MM.1S (cell line): ENCODE results near the gene IPO9.

Experiments
- DNase-seq: peaks from one replicate; pipeline ENCODE4 v3.0.0-alpha.2; 2015
- H2AFZ ChIP-seq: fragments of 300-600 bp; sonication (generic); 2 replicates; pipeline ENCODE4 v1.6.0; 2016; ENCODE audit warnings: antibody characterized with exemption, low read length
- H3F3A ChIP-seq: fragments of 300-600 bp; sonication (generic); 2 replicates; pipeline ENCODE4 v1.6.1; 2016; ENCODE audit warnings: mild to moderate bottlenecking, antibody characterized with exemption, low read length, moderate library complexity, mixed read lengths; ENCODE audit not compliant: insufficient read depth
- H3K27ac ChIP-seq: fragments of 300-600 bp; sonication (generic); 2 replicates; pipeline ENCODE4 v1.5.1; 2016; ENCODE audit warnings: mild to moderate bottlenecking, low read length
- H3K27me3 ChIP-seq: fragments of 300-600 bp; sonication (generic); replicated peaks from 2 replicates; pipeline ENCODE4 v1.6.0; 2016; ENCODE audit warnings: low read length; ENCODE audit not compliant: insufficient read depth
- H3K36me3 ChIP-seq: fragments of 300-600 bp; sonication (generic); replicated peaks from 2 replicates; pipeline ENCODE4 v1.6.1; 2016; ENCODE audit warnings: mild to moderate bottlenecking, low read length, mixed read lengths; ENCODE audit not compliant: insufficient read depth
- H3K4me1 ChIP-seq: fragments of 300-600 bp; sonication (generic); 2 replicates; pipeline ENCODE4 v1.6.1; 2016; ENCODE audit warnings: low read length, mixed read lengths
- H3K4me2 ChIP-seq: fragments of 300-600 bp; sonication (generic); 2 replicates; pipeline ENCODE4 v1.6.0; 2016; ENCODE audit warnings: low read depth, low read length
- H3K4me3 ChIP-seq: fragments of 300-600 bp; sonication (generic); 2 replicates; pipeline ENCODE4 v1.5.1; 2016; ENCODE audit warnings: low read length, mixed read lengths
- H3K79me2 ChIP-seq: fragments of 300-600 bp; sonication (generic); 2 replicates; pipeline ENCODE4 v1.6.1; 2016; ENCODE audit warnings: mixed run types, low read length, mixed read lengths
- H3K9ac ChIP-seq: fragments of 300-600 bp; sonication (generic); 2 replicates; pipeline ENCODE4 v1.6.1; 2016; ENCODE audit warnings: low read length, mixed read lengths
- H3K9me2 ChIP-seq: fragments of 300-600 bp; sonication (generic); replicated peaks from 2 replicates; pipeline ENCODE4 v1.6.1; 2016; ENCODE audit warnings: mild to moderate bottlenecking, low read length, mixed read lengths; ENCODE audit not compliant: insufficient read depth
- H3K9me3 ChIP-seq: fragments of 300-600 bp; sonication (generic); replicated peaks from 2 replicates; pipeline ENCODE4 v1.6.1; 2016; ENCODE audit warnings: mild to moderate bottlenecking, low read length, mixed read lengths; ENCODE audit not compliant: insufficient read depth
- H4K20me1 ChIP-seq: fragments of 300-600 bp; sonication (generic); 2 replicates; pipeline ENCODE4 v1.6.1; 2016; ENCODE audit warnings: mild to moderate bottlenecking, low read length, moderate library complexity, mixed read lengths; ENCODE audit not compliant: insufficient read depth
- EZH2 ChIP-seq: fragments of 300-600 bp; sonication (generic); optimal IDR thresholded peaks from 2 replicates; pipeline ENCODE3; 2017; ENCODE audit warnings: low read depth, mild to moderate bottlenecking, antibody characterized with exemption, low read length, mixed read lengths
- EZH2phosphoT487 ChIP-seq: fragments of 300-600 bp; sonication (generic); IDR thresholded peaks from 2 replicates; pipeline ENCODE4 v1.6.1; 2018; ENCODE audit warnings: antibody characterized with exemption, low read length
- TF ChIP-seq, protein P1 (sequence below): fragments of 300-600 bp; sonication (generic); IDR thresholded peaks from 2 replicates; pipeline ENCODE4 v1.5.1; 2016; ENCODE audit warnings: antibody characterized with exemption, low read length, mixed read lengths

Gene IPO9

DNA sequence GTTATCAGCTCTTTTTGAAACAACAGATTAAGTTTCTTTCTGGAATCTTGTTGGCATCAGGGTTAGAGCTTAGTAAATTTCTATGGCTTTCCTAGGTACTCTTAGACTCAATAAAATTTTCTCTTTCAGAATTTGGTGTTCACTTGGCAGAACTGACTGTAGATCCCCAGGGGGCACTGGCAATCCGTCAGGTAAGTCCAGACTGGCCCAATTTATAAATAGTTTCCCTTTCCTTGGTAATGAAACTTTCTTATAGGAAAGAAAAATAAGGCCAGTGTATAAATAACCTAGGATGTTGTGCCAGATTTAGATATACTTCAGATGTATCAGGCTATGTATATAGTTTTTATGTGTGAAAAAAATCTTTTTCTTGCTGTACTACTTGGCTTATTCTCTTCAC is 18.2 kb downstream of the IPO9 start:
- peaks cover 22% of the 10 kb centered on the region for H3K36me3 ChIP-seq
- no peaks in the 10 kb centered on the region for H3F3A ChIP-seq
- no peak overlapping the region for H3K27ac ChIP-seq
- no peak overlapping the region for H3K9ac ChIP-seq
- peaks cover 88% of the 10 kb centered on the region for H3K79me2 ChIP-seq
- H3K27me3 ChIP-seq, result no peaks in the 10 kb centered on the region
- no peak overlapping the region for H3K4me3 ChIP-seq
- peaks cover 35% of the 10 kb centered on the region for H4K20me1 ChIP-seq
- DNase-seq, result no peak
- TF ChIP-seq, protein P1, sequence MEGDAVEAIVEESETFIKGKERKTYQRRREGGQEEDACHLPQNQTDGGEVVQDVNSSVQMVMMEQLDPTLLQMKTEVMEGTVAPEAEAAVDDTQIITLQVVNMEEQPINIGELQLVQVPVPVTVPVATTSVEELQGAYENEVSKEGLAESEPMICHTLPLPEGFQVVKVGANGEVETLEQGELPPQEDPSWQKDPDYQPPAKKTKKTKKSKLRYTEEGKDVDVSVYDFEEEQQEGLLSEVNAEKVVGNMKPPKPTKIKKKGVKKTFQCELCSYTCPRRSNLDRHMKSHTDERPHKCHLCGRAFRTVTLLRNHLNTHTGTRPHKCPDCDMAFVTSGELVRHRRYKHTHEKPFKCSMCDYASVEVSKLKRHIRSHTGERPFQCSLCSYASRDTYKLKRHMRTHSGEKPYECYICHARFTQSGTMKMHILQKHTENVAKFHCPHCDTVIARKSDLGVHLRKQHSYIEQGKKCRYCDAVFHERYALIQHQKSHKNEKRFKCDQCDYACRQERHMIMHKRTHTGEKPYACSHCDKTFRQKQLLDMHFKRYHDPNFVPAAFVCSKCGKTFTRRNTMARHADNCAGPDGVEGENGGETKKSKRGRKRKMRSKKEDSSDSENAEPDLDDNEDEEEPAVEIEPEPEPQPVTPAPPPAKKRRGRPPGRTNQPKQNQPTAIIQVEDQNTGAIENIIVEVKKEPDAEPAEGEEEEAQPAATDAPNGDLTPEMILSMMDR, result no peak
- TF ChIP-seq EZH2 (no peak), EZH2phosphoT487 (no peak)
- H3K9me3 ChIP-seq, result no peaks in the 10 kb centered on the region
- no peaks in the 10 kb centered on the region for H3K9me2 ChIP-seq
- no peaks in the 10 kb centered on the region for H3K4me1 ChIP-seq
- no peak overlapping the region for H3K4me2 ChIP-seq
- H2AFZ ChIP-seq, result no peak overlapping the region

DNA sequence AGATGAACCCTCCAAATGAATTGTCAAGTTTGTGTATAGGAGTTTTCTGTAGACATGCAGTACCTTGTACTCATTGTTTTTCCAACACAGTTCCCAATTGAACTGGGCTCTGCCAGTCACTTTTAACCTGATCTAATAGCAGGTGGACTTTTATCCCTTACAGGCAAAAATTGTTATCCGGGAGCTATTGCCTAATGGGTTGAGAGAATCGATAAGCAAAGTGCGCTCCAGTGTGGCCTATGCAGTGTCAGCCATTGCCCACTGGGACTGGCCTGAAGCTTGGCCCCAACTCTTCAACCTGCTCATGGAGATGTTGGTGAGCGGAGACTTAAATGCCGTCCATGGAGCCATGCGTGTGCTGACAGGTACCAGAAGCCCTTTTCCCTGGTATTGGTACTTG is 19.3 kb downstream of the IPO9 start:
- Histone ChIP-seq H3K79me2 (peaks cover 77% of the 10 kb centered on the region), H3K27ac (no peak overlapping the region), H3K9ac (no peak overlapping the region), H4K20me1 (peaks cover 25% of the 10 kb centered on the region), H3F3A (no peaks in the 10 kb centered on the region), H2AFZ (no peak overlapping the region), H3K27me3 (no peaks in the 10 kb centered on the region), H3K4me2 (no peak overlapping the region), H3K9me3 (no peaks in the 10 kb centered on the region), H3K4me1 (no peaks in the 10 kb centered on the region), H3K4me3 (no peak overlapping the region), H3K9me2 (no peaks in the 10 kb centered on the region), H3K36me3 (peaks cover 32% of the 10 kb centered on the region)
- no peak for DNase-seq
- TF ChIP-seq EZH2 (no peak), EZH2phosphoT487 (no peak)
- TF ChIP-seq, protein P1, result no peak

GRCh38 chr1:201849372-201850052 is 20.6 kb downstream of the IPO9 start:
- no peak overlapping the region for H3K4me2 ChIP-seq
- no peaks in the 10 kb centered on the region for H3F3A ChIP-seq
- H3K27ac ChIP-seq, result no peak overlapping the region
- no peak overlapping the region for H2AFZ ChIP-seq
- DNase-seq, result no peak
- H4K20me1 ChIP-seq, result peaks cover 17% of the 10 kb centered on the region
- H3K27me3 ChIP-seq, result no peaks in the 10 kb centered on the region
- no peak for TF ChIP-seq EZH2
- no peak for TF ChIP-seq EZH2phosphoT487
- H3K9me3 ChIP-seq, result no peaks in the 10 kb centered on the region
- peaks cover 64% of the 10 kb centered on the region for H3K79me2 ChIP-seq
- H3K9ac ChIP-seq, result no peak overlapping the region
- no peaks in the 10 kb centered on the region for H3K9me2 ChIP-seq
- H3K4me1 ChIP-seq, result no peaks in the 10 kb centered on the region
- peaks cover 32% of the 10 kb centered on the region for H3K36me3 ChIP-seq
- H3K4me3 ChIP-seq, result no peak overlapping the region

DNA sequence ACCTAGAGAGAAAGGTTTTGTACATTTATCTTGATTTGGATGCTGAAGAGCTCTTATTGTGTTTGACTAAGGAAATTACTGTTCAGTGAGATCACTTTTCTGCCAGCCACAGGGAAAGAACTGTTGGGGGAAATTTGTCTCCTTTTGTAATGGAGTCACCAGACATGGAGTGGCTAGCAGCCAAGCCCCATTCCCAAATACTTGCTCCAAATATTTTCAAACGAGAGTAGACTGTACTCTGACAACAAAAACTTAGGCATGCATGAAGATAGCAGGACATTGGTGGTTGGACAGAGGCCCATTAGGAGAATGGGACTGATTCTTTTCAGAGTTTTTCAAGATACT is 21.1 kb downstream of the IPO9 start:
- H3K27me3 ChIP-seq, result no peaks in the 10 kb centered on the region

More for the DNA sequence above, 21.1 kb downstream of the IPO9 start:
- Histone ChIP-seq H3K79me2 (peaks cover 59% of the 10 kb centered on the region), H3K4me2 (no peak overlapping the region), H3K4me3 (no peak overlapping the region), H3K27ac (no peak overlapping the region), H3K4me1 (no peaks in the 10 kb centered on the region), H3K9me3 (no peaks in the 10 kb centered on the region), H2AFZ (no peak overlapping the region), H4K20me1 (peaks cover 17% of the 10 kb centered on the region), H3K9ac (no peak overlapping the region), H3K36me3 (peaks cover 34% of the 10 kb centered on the region), H3F3A (no peaks in the 10 kb centered on the region), H3K9me2 (no peaks in the 10 kb centered on the region)
- no peak for DNase-seq
- TF ChIP-seq, protein P1, result no peak
- no peak for TF ChIP-seq EZH2phosphoT487
- TF ChIP-seq EZH2, result no peak
